ENCODE data around the gene DNAL1.

Gene DNAL1

DNA sequence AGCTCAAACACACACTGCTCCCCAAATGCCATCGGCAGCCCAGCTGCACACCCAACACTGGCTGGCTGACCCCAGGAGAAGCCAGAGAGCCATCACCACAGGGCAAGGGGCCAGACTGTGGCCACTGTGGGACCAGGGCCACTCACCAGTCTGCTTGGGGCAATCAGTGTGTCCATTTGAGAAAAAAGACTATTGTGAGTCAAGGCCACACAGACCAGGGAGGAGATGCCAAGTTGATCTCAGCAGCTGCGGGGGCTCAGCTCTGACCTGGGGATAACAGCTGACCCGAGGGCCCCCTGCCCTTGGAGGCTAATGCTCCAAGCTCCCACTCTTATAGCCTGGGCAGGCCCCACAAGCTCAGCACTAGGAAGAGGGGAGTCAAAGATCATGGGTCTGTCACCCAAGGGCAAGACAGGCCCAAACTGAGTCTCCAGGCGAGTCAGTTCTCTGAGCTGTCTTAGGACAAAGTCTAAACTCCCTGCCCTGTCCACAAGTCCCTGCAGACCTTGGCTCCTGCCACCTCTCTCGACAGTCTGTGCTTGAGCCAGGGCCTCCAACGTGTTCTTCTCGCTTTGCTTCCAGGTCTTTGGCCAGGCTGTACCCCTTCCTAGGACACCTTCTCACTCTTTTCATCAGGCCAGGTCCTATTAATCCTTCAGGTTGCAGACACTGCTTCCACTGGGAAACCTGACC is 99.5 kb downstream of the DNAL1 start:
- DNase-seq (ENCODE audit: low read depth), result no peak

DNA sequence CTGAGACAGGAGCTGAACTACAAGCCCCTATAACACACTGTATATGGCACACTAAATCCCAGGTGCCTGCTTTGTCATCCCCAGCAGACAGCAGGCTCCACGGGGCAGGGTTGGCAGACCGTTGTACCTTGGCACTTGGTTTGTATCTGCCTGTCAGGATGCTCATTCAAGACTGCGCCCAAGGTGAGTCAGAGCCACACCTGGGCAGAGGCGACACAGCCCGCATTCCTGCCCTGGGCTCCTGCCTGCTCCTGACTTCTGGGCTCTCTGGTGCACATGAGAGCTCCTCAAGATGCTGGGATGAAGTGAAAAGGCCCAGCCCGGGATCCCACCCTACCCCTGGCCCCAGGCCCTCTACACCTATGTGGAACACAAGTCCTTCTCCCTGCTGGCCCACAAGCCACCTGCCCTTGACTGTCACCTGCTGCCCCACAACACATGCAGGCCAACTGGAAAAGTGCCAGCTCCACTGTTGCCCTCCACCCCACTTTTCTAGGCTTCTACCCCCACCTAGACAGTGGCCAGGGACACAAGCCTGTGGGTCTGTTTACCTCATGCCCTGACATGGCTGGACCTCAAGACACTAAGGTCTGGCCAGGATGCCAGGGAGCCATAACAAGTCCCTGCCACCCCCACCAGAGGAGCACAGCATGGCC is 100.2 kb downstream of the DNAL1 start:
- DNase-seq (ENCODE audit: low read depth), result no peak

DNA sequence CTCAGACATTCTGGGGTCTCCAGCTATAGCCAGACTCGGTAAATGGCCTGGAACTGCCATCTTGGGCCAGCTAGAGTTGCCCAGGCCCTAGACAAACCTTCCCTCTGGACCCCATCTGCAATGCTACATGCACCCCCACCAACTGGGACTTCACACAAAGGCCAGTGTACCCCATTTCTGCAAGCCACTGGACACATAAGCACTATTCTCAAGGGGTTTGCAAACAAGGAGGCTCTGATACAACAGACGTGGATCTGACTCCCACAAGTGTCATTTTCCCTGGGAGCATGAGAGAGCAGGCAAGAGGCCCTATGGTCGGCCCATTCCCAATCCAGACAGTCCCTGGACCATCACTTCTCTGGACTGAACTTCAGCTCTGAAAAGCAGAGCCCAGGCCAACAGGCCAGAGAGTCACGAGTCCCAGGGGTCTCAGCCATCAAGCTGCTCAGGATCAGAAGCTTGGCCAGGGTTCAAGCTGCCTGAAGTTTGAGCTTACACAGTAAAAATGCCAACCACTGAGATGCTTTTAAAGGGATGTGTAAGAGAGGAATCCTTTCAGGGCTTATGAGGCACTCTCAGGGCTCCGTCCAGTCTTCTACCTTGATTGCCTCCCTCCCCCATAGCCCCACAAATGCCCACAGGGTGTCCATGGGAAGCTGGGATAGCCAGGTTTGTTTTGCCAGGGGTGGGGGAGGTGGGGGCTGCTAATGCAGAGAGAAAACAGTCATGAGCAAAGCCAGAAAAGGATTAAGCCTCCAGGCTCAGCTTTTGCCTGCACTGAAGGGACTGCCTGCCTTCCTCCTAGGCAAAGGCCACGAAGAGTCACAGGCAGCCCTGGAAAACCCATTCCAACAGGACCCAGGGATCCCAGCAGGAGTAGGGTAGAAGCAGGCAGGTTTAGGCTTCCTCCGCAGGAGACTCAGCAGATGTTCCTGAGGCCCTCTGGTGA is 101.1 kb downstream of the DNAL1 start:
- no peak for DNase-seq (ENCODE audit: low read depth)

DNA sequence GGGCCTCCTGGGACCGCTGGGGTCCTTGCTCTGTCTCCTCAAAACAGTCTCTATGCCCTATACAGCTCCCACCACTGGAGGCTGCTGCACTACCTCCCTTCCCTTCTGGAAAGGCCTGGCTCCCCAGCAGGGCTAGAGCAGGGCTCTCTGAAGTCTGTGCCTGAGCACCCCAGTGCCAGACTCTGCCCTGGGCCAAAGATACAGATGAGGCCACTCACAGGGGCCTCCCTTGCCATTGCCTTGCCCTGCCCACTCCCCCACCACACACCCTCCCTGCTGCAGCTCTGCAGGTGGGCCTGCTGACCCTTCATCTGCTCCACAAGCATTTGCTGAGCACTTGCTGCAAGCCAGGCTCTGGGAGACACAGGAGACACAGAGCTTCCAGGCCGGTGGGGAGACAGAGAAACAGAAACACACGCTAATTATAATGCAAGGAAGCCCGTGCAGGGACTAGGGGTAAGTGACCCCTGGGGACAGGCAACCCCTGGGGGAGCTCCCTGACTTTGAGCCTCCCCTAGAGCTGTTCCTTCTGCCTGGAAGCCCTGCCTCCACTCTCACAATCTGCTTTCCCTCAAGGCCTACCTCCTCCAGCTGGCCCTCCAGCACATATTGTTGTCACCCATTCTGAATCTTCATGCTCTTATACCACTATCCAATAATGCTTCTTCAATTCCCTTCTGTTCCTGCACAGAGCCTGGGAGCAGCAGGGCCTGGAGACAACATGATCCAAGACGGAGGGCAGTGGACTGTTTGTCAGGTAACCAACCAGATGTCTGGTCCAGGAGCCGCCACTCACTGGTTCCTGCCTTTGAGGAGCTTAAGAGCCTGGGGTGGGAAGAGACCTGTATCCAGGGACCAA is 102.0 kb downstream of the DNAL1 start:
- DNase-seq (ENCODE audit: low read depth), result no peak

DNA sequence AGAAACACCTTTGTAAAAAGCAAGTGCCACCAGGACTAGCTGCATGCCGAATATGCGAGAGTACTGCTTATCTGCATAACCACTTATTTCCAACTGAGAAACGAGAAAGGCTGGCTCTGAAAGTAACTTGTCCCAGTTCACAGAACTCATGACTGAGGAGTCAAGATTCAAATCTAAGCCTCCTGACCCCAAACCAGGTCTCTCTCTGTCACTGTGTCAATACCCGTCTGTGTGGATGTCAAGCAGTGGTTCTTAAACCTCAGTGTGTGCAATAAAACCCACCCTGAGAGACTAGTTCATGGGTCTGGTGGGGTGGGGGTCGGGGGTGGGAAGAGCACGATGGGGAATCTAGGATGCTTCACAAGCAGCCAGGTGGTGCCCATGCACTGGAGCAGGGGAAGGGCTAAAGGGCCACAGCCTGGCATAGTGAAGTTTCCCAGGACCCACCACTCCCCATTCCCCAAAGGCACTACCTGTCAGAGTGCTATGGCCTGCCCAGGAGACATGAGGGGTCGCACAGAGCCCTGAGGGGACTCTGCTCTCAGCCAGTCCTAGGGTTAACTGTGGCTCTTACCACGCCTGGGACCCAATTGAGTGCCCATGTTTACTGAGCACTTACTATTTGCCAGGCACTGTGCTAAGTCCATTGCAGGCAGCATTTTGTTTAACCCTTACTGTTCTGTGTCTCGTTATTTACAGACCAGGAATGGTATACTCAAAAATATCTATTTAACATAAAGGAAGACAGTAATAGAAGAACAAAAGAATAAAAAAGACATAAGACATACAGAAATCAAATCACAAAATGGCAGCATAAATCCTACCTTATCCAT is 102.8 kb downstream of the DNAL1 start:
- no peak for DNase-seq (ENCODE audit: low read depth)

DNA sequence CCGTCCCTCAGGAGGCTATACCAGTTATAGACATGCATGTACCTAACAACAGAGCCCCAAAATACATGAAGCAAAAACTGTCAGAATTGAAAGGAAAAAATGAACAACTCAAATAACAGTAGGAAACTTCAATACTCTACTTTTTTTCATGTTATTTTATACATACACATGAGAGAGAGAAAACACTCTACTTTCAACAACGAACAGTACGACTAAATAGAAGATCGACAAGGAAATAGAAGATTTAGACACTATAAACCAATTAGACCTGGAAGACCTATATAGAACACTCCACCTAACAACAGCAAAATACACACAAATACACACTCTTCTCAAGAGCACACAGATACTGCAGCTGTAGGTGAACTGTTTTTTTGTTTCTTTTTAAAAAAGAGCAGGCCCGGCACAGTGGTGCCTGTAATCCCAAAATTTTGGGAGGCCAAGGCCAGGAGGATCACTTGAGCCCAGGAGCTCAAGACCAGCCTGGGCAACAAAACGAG is 104.1 kb downstream of the DNAL1 start:
- no peak for DNase-seq (ENCODE audit: low read depth)

DNA sequence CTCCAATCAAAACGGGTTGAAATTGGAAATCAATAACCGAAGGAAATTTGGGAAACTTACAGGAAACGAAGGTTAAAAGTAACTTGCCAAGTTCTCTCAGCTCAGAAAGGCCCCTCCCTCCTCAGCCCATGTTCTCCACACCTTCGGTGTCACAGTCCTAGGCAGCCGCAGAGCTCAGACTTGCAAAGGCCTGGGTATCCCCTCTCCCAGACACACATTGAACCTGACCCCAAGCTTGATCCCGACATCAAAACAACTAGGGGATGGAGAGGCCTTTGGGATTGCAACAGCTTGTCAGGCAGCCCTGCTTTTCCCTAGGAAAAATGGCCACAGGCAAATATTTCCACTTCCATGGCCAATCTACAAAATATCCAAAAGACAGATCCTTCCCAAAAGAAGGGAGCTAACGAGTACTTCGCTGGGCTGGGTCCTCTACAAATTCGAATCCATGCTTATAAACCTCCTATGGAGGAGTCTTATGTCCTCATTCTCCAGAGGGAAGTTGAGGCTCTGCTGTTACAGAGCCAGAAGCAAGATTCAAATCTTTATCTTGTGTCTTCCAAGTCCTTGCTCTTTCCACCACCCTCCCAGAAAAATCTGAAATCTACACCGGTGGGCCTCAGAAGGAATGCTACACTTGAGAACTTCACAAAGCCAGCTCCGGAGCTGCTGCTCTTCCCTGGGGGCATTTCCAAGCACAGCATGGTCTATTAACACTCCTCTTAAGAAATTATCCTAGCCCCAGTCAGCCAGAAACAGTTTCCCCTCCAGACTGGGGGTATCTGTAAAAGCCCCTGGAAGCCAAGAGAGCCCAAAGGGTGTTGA is 105.1 kb downstream of the DNAL1 start:
- DNase-seq (ENCODE audit: low read depth), result no peak

DNA sequence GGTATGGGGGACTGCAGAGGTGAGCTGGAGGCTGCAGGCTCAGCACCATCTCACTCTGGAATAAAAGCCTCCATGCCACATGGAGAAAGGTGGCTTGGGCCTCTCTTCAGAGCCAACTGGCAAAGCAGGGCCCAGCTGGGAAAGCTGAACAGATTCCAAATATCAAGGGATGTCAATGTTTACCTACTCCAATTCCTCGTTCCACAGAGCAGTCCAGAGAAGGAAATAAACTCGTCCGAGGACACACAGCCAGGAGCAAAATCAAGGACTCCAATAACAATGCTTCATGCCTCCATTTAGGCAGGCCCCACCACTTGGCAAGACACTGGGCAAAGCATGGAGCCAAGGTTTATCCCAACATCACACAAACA is 105.7 kb downstream of the DNAL1 start:
- no peak for DNase-seq (ENCODE audit: low read depth)

DNA sequence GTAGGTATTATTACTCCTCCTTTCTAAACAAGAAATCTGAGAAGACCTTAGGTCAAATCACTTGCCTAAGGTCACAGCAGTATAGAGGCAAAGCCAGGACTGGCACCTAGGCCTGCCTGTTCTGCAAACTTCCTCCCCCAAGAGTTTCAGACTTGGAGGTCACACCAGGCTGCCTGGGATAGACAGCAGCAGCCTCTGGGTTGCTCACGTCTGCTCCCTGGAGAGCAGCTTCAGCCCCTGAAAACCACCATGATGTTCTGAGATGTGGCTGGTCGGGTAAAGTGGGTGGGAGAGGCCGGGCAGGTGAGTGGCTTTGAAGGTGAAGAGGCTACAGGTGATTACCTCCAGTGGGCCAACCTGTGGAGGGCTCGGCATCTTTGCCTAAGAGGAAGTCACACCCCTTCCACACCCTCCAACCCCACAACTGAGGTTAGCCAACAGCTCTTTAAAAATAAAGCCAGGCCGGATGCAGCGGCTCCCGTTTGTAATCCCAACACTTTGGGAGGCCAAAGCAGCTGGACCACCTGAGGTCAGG is 106.4 kb downstream of the DNAL1 start:
- DNase-seq (ENCODE audit: low read depth), result no peak

DNA sequence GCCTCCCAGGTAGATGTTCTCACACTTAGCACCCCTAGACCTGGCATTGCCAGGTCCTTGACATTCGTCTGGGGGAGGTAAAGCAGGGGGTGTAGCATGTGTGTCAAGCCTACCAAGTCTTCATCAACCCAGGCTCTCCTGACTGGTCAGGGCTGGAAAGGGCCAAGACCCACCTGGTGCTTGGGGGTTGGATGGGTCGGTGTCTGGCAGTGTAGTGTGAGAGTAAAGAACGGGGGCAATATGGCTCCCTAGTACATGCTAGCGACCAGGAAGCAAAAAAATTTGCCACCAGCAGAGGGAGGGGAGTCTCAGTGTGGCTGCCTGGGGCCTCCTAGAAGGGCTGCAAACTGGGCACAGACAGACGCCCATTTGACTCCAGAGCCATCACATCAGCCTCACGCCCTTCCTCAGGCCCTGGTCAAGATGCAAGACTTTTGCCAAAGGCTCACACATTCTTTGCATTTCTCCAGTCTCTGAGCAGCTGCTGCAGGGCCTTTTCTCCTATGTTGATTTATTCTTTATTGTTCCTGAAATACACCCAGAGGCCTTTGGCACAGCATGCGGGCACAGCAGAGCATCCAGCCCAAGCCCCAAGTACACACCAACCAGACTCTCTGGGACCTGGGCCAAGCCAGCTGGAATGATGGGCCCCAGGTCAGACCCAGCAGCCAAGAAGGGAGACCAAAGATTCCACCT is 107.7 kb downstream of the DNAL1 start:
- DNase-seq (ENCODE audit: low read depth), result no peak
